ENCODE measurements around the gene TMEM108.

GRCh38 chr3:133047980-133048379 lies 9.8 kb downstream of the TMEM108 start:
- TF ChIP-seq CTCF (IDR thresholded peaks at IDR 0.05) (no peak), POLR2A (IDR thresholded peaks at IDR 0.05) (no peak), POLR2AphosphoS5 (IDR thresholded peaks at IDR 0.05) (no peak), EP300 (IDR thresholded peaks at IDR 0.05) (no peak)
